ENCODE results near the gene EFCAB6.

DNA sequence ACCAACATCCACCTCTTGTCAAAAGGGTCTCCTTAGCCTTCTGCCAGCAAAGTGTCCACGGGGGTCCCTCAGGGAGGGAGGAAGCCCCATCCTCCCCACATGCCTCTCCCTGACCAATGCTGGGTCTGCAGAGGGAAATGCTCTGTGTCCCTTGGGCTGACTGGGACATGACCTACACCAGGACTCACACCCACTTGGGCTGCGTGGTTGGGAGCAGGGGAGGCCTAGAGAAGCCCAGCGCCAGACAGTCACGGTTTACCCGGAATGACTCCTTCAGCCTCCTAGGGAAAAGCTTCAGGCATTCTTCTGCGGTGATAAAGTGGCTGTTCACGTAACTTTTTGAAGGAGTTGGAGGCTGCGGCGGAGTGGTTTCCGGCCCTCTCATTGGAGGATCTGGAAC, 180.3 kb downstream of the EFCAB6 start:
- TF ChIP-seq CTCF (conservative IDR thresholded peaks at IDR 0.05) = no peak
- no peak for TF ChIP-seq EZH2 (IDR thresholded peaks at IDR 0.05; ENCODE audit: low read depth)

All from PC-9 (cell line).